HG02798 (cell line): ENCODE data around the gene GAREM1.
"Not testable (repeated sequence)": the region's sequence is repeated elsewhere in the genome, so short reads cannot be mapped to it uniquely, and the experiment has no call there.

ENCODE experiments used
- ATAC-seq: cut with Tn5 transposase; IDR thresholded peaks from one replicate; pipeline ENCODE4 v1.9.1; 2021; ENCODE audit warnings: mild to moderate bottlenecking; ENCODE audit not compliant: unreplicated experiment, poor library complexity

The GAREM1 gene

GRCh38 chr18:32299484-32299883 lies 171.2 kb downstream of the GAREM1 start:
- ATAC-seq: no peak

GRCh38 chr18:32298171-32298667 lies 172.5 kb downstream of the GAREM1 start:
- no peak for ATAC-seq

GRCh38 chr18:32297579-32298170 lies 173.0 kb downstream of the GAREM1 start:
- no peak for ATAC-seq

- ATAC-seq: no peak
Observed at GRCh38 chr18:32296851-32297250, 173.8 kb downstream of the GAREM1 start.

GRCh38 chr18:32295604-32296003 lies 175.1 kb downstream of the GAREM1 start:
- no peak for ATAC-seq

GRCh38 chr18:32293107-32293506 lies 177.6 kb downstream of the GAREM1 start:
- no peak for ATAC-seq

GRCh38 chr18:32291623-32292022 lies 179.1 kb downstream of the GAREM1 start:
- not testable (repeated sequence) for ATAC-seq

- ATAC-seq: no peak
Observed at GRCh38 chr18:32290810-32291209, 179.9 kb downstream of the GAREM1 start.

GRCh38 chr18:32289483-32290075 lies 181.1 kb downstream of the GAREM1 start:
- peak; percentile 75 for ATAC-seq

- ATAC-seq: no peak
Observed at GRCh38 chr18:32287873-32288272, 182.8 kb downstream of the GAREM1 start.

GRCh38 chr18:32287249-32287648 lies 183.4 kb downstream of the GAREM1 start:
- ATAC-seq: no peak

- no peak for ATAC-seq
Observed at GRCh38 chr18:32286749-32287148, 183.9 kb downstream of the GAREM1 start.

GRCh38 chr18:32284284-32284683 lies 186.4 kb downstream of the GAREM1 start:
- no peak for ATAC-seq

GRCh38 chr18:32280911-32281310 lies 189.8 kb downstream of the GAREM1 start:
- no peak for ATAC-seq

GRCh38 chr18:32280188-32280783 lies 190.4 kb downstream of the GAREM1 start:
- no peak for ATAC-seq

GRCh38 chr18:32278177-32278799 lies 192.4 kb downstream of the GAREM1 start:
- no peak for ATAC-seq

- ATAC-seq: no peak
Observed at GRCh38 chr18:32277549-32277948, 193.1 kb downstream of the GAREM1 start.

GRCh38 chr18:32276906-32277305 lies 193.8 kb downstream of the GAREM1 start:
- ATAC-seq: no peak

GRCh38 chr18:32276256-32276655 lies 194.4 kb downstream of the GAREM1 start:
- no peak for ATAC-seq

GRCh38 chr18:32275221-32275620 lies 195.5 kb downstream of the GAREM1 start:
- no peak for ATAC-seq

GRCh38 chr18:32274307-32274706 lies 196.4 kb downstream of the GAREM1 start:
- ATAC-seq: no peak
